Muscle layer of colon (tissue), 2 donors: ENCODE measurements around the gene PRSS33.

Experiments used
- H3K27ac ChIP-seq: one replicate; pipeline ENCODE4 v1.7.0; 2013; ENCODE audit warnings: low read depth, mild to moderate bottlenecking, low read length, moderate library complexity
- H3K27me3 ChIP-seq, 2 donors: one replicate each; pipeline ENCODE4 v1.7.0; 2013; ENCODE audit warnings: low read length in 2 of 2, mild to moderate bottlenecking in 2 of 2; ENCODE audit not compliant: insufficient read depth in 2 of 2, control insufficient read depth in 1 of 2
- H3K36me3 ChIP-seq: one replicate; pipeline ENCODE4 v1.7.0; 2013; ENCODE audit warnings: mild to moderate bottlenecking, low read length; ENCODE audit not compliant: insufficient read depth
- H3K4me1 ChIP-seq: one replicate; pipeline ENCODE4 v1.7.0; 2013; ENCODE audit warnings: mild to moderate bottlenecking, low read length; ENCODE audit not compliant: insufficient read depth
- H3K4me3 ChIP-seq, 2 donors: one replicate each; pipeline ENCODE4 v1.7.0; 2013; ENCODE audit warnings: low read length in 2 of 2, low read depth in 1 of 2, mild to moderate bottlenecking in 1 of 2, moderate library complexity in 1 of 2
- H3K9ac ChIP-seq: one replicate; pipeline ENCODE4 v1.7.0; 2013; ENCODE audit warnings: low read length
- H3K9me3 ChIP-seq: one replicate; pipeline ENCODE4 v1.7.0; 2013; ENCODE audit warnings: mild to moderate bottlenecking, low read length
- donor health status: abdominal sarcoma.
- donor health status: Adenocarcinoma of cecum.

Gene PRSS33

DNA sequence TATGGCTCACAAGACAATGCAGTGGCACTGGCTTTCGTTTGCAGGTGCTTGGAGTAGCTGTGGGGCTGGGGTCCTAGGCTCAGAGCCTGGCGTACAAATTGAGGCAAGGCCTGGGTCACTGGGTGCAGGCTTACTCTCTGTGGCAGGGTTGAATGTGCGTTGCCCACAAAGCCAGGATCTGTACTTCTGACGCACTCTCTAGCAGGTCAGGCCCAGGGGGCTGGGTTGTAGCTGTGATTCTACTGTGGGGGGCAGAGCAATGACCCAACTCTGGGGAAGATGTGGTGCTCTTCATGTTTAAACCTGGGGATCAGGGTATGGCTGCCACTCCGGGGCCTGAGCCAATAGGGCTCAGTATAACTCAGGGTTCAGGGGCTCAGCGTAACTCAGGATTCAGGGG, 23.3 kb upstream of the PRSS33 start:
- Histone ChIP-seq H3K4me3 (no peak overlapping the region), H3K4me1 (no peaks in the 10 kb centered on the region), H3K27me3 (peaks cover 0 to 7% of the 10 kb centered on the region in 2 donors), H3K27ac (no peak overlapping the region), H3K9me3 (no peaks in the 10 kb centered on the region), H3K36me3 (no peaks in the 10 kb centered on the region), H3K9ac (no peak overlapping the region)

DNA sequence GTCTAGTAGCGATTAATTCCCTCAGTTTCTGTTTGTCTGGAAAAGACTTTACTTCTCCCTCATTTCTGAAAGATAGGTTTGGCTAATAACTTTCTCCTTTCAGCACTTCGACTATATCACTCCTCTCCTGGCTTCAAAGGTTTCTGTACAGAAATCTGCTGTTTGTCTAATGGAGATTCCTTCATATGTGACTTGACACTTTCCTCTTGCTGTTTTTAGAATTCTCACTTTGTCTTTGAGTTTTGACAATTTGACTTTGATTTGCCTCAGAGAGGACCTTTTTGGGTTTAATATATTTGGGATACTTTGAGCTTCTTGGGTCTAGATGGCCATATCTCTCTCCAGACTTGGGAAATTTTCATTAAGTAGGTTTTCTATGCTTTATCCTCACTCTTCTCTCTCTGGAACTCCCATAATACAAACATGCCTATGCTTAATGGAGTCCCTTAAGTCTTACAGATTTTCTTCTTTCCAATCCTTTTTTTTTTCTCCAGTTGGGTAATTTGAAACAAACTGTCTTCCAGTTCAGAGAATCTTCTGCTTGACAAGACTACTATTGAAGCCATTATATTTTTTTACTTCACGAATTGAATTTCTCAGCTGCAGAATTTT, 21.9 kb upstream of the PRSS33 start:
- Histone ChIP-seq H3K4me3 (no peak overlapping the region), H3K4me1 (no peaks in the 10 kb centered on the region), H3K27me3 (peaks cover 0 to 5% of the 10 kb centered on the region in 2 donors), H3K27ac (no peak overlapping the region), H3K9ac (no peak overlapping the region), H3K9me3 (no peaks in the 10 kb centered on the region), H3K36me3 (no peaks in the 10 kb centered on the region)

DNA sequence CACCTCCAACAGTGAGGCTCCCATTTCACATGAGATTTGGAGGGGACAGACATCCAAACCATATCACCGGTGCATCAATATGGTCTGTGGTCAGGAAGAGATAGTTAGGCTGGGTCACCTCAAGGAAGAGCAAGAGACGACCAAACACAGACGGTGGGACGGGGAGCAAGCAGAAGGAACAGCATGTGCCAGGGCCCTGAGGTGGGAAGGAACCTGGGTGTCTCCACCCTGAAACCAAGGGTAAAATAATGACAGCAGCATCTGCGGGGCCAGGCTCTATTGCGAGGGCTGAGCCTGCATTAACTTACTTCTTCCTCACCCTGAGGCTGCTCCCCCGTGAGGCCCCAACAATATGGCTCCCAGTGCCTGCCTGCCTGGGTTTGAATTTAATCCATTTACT, 20.8 kb upstream of the PRSS33 start:
- Histone ChIP-seq H3K36me3 (no peaks in the 10 kb centered on the region), H3K27ac (no peak overlapping the region), H3K9ac (no peak overlapping the region), H3K9me3 (no peaks in the 10 kb centered on the region), H3K4me3 (no peak overlapping the region), H3K27me3 (peaks cover 0 to 5% of the 10 kb centered on the region in 2 donors), H3K4me1 (no peaks in the 10 kb centered on the region)

DNA sequence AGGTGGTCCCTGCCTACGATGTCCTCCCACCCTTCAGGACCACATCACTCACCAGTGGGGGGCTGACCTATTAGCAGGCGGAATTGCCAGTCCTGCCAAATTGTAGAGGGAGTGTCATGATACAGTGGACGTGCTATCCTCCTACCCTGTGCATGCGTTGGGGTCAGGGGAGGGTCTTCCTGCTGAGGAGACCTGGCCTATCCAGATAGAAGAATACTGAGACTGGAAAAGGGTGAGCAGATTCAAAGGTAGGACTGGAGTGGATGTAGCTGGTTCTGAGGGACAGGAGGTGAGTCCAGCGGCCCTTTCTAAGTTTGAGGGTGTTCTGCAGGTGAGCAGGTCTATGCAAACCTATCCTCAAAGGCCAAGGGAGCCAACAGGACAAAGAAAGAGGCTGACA, 18.9 kb upstream of the PRSS33 start:
- H3K36me3 ChIP-seq, result no peaks in the 10 kb centered on the region
- H3K4me3 ChIP-seq, result no peak overlapping the region
- H3K9me3 ChIP-seq, result peaks cover 2% of the 10 kb centered on the region
- peaks cover 0 to 5% of the 10 kb centered on the region in 2 donors for H3K27me3 ChIP-seq
- no peak overlapping the region for H3K27ac ChIP-seq
- H3K4me1 ChIP-seq, result no peaks in the 10 kb centered on the region
- no peak overlapping the region for H3K9ac ChIP-seq

DNA sequence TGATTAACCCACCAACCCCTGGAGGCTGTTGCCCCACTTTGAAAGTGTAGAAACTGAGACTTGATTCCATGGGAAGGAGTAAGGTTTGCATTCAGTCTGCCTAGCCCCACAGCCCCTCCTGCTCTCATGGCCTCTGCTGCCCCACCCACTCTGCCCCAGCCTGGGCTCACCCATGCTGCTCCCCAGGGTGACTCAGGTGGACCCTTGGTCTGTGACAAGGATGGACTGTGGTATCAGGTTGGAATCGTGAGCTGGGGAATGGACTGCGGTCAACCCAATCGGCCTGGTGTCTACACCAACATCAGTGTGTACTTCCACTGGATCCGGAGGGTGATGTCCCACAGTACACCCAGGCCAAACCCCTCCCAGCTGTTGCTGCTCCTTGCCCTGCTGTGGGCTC, 17.4 kb upstream of the PRSS33 start:
- H3K9me3 ChIP-seq, result peaks cover 2% of the 10 kb centered on the region
- H3K36me3 ChIP-seq, result no peaks in the 10 kb centered on the region
- H3K4me1 ChIP-seq, result no peaks in the 10 kb centered on the region
- no peak overlapping the region for H3K9ac ChIP-seq
- H3K27me3 ChIP-seq, result peaks cover 0 to 5% of the 10 kb centered on the region in 2 donors
- no peak overlapping the region for H3K27ac ChIP-seq
- no peak overlapping the region for H3K4me3 ChIP-seq

DNA sequence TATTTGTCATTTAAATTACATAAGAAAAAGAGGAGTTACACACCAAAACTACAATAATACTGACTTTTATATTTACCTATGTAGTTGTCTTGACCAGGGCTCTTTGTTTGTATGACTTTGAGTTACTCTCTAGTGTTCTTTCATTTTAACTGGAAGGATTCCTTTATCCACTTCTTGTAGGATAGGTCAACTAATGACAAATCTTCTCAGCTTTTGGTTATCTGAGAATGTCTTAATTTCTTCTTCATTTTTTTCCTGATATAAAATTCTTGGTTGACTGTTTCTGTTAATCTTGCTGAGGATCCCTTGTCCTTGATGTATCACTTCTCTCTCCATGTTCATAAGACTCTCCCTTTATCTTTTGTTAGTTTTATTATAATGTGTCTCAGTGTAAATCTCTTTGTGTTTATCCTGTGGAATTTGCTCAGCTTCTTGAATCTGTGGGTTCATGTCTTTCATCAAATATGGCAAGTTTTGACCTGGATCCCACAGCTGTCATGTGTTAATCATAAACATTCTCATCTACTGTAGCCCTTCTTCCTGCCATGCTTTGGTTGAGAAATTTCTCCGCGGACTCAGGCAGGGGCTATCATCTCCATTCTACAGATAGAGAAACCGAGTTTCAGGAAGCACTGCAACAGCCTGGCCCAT, 16.3 kb upstream of the PRSS33 start:
- Histone ChIP-seq H3K4me3 (no peak overlapping the region), H3K36me3 (no peaks in the 10 kb centered on the region), H3K9ac (no peak overlapping the region), H3K27me3 (peaks cover 0 to 13% of the 10 kb centered on the region in 2 donors), H3K9me3 (peaks cover 2% of the 10 kb centered on the region), H3K4me1 (no peaks in the 10 kb centered on the region), H3K27ac (no peak overlapping the region)

DNA sequence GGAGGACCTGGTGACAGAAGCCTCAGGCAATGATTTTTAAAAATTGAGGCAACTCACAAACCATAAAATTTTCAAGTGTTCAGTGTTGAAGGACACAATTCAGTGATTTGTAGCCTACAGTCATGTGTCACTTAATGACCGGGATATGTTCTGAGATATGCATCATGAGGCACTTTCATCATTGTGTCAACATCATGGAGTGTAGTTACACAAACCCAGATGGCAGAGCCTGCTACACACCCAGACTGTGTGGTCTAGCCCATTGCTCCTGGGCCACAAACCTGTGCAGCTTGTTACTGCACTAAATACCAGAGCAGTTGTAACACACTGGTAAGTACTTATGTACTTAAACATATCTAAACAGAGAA, 12.5 kb upstream of the PRSS33 start:
- no peaks in the 10 kb centered on the region for H3K36me3 ChIP-seq
- no peak overlapping the region for H3K4me3 ChIP-seq
- peaks cover 2% of the 10 kb centered on the region for H3K9me3 ChIP-seq
- no peaks in the 10 kb centered on the region for H3K4me1 ChIP-seq
- H3K27ac ChIP-seq, result no peak overlapping the region
- peaks cover 0 to 16% of the 10 kb centered on the region in 2 donors for H3K27me3 ChIP-seq
- no peak overlapping the region for H3K9ac ChIP-seq

DNA sequence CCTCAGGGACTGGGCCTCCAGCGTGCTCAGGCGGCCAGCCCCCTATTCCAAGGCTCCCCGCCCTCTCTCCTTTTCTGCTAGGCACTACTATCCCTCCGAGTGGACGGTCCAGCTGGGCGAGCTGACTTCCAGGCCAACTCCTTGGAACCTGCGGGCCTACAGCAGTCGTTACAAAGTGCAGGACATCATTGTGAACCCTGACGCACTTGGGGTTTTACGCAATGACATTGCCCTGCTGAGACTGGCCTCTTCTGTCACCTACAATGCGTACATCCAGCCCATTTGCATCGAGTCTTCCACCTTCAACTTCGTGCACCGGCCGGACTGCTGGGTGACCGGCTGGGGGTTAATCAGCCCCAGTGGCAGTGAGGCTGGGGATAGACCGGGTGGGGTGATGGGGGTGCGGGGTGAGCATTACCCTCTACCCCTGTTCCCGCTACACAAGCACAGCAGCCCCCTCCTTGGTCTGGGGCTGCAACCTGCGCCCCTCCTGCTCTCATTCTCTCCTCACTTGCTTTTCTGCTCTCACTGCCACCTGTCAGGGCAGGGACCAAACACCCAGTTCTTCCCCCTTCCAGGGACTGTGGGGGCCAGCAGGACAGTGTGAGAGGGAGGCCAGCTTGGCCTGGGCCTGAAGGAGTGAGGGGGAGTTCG, 12.0 kb upstream of the PRSS33 start:
- Histone ChIP-seq H3K4me1 (no peaks in the 10 kb centered on the region), H3K9me3 (peaks cover 2% of the 10 kb centered on the region), H3K27ac (no peak overlapping the region)

DNA sequence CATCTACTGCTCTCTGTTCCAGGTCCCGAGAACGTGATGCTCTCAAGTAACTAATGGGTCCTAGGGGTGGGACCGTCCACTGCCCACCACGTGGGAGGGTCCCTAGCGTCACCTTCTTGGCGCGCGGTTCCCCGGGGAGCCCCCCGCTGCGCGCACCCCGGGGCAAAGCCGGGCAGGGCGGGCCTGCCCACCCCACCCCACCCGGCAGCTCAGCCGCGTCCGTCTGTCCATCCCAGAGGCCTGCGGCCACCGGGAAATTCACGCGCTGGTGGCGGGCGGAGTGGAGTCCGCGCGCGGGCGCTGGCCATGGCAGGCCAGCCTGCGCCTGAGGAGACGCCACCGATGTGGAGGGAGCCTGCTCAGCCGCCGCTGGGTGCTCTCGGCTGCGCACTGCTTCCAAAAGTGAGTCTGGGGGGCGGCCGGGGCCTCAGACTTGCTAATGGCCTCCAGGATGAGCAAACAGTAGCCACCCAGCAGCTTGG, 11.4 kb upstream of the PRSS33 start:
- peaks cover 0 to 16% of the 10 kb centered on the region in 2 donors for H3K27me3 ChIP-seq
- H3K36me3 ChIP-seq, result no peaks in the 10 kb centered on the region
- peaks cover 2% of the 10 kb centered on the region for H3K9me3 ChIP-seq
- H3K4me3 ChIP-seq, result no peak overlapping the region
- no peak overlapping the region for H3K9ac ChIP-seq
- H3K4me1 ChIP-seq, result no peaks in the 10 kb centered on the region
- no peak overlapping the region for H3K27ac ChIP-seq

More for the DNA sequence above, 12.0 kb upstream of the PRSS33 start:
- Histone ChIP-seq H3K36me3 (no peaks in the 10 kb centered on the region), H3K4me3 (no peak overlapping the region), H3K9ac (no peak overlapping the region), H3K27me3 (peaks cover 0 to 16% of the 10 kb centered on the region in 2 donors)

DNA sequence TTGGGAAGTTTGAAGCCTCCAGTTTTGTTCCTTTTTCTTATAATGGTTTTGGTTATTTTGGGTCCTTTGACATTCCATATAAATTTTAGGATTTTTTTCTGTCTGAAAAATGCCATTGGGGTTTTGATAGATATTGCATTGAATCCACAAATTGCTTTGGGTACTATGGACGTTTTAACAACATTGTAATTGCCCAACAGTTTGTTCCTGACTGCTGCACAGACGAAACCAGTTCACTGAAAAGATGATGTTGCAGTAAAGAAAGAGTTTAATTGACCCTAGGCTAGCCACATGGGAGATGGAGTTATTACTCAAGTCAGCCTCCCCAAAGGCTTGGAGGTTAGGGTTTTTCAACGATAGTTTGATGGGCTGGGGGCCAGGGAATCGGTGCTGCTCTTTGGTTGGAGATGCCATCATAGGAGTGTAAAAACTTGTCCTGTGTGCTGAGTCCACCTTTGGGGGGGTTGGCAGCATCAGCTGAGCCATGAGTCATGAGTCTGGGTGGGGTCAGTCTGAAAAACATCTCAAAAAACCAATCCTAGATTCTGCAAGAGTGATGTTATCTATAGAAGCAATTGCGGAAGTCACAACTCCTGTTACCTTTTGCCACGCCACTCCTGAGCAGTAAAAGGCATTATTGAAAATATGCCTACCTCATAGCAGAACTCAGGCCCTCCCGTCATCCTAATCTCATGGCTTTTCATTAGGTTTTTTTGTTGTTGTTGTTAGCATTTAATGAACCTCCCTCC, 8.2 kb upstream of the PRSS33 start:
- H3K4me1 ChIP-seq, result no peaks in the 10 kb centered on the region
- no peak overlapping the region for H3K27ac ChIP-seq
- no peaks in the 10 kb centered on the region for H3K9me3 ChIP-seq
- no peak overlapping the region for H3K4me3 ChIP-seq
- H3K36me3 ChIP-seq, result no peaks in the 10 kb centered on the region
- no peak overlapping the region for H3K9ac ChIP-seq
- H3K27me3 ChIP-seq, result peaks cover 0 to 23% of the 10 kb centered on the region in 2 donors

DNA sequence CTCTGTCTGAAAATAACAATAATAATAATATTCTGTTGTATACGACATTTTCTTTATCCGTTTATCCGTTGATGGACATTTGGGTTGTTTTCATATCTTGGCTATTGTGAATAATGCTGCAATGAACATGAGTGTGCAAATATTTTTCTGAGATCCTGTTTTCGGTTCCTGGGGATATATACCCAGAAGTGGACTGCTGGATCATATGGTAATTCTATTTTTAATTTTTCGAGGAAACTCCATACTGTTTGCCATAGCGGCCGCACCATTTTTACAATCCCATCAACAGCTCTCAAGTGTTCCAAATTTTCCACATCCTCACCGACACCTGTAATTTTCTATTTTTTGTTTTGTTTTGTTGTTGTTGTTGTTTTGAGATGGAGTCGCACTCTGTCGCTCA, 5.6 kb upstream of the PRSS33 start:
- Histone ChIP-seq H3K27me3 (peaks cover under 1 to 22% of the 10 kb centered on the region in 2 donors), H3K9ac (no peak overlapping the region), H3K27ac (no peak overlapping the region), H3K4me1 (no peaks in the 10 kb centered on the region), H3K4me3 (no peak overlapping the region), H3K36me3 (no peaks in the 10 kb centered on the region), H3K9me3 (no peaks in the 10 kb centered on the region)
